GM23248 (cell line): ENCODE measurements around the gene NSMCE3.

Experiments
- EZH2 ChIP-seq: fragments of 200-600 bp; sonication (generic); IDR thresholded peaks from 2 replicates; pipeline ENCODE4 v1.6.1; 2018; ENCODE audit warnings: antibody characterized with exemption, mild to moderate bottlenecking; ENCODE audit not compliant: insufficient read depth, poor library complexity, severe bottlenecking
- EZH2phosphoT487 ChIP-seq: fragments of 200-600 bp; sonication (generic); IDR thresholded peaks from 2 replicates; pipeline ENCODE4 v1.6.1; 2018; ENCODE audit warnings: antibody characterized with exemption, moderate library complexity, mild to moderate bottlenecking, low read depth; ENCODE audit not compliant: insufficient read depth

- TF ChIP-seq EZH2 (no peak), EZH2phosphoT487 (no peak)
Observed at GRCh38 chr15:29222129-29222853, 47.3 kb downstream of the NSMCE3 start.
